CD4-positive, alpha-beta T cell treated with Interleukin-21 for 1 hour (primary cell): ENCODE measurements around the gene KCNS1.
"Not testable (repeated sequence)": the region's sequence is repeated elsewhere in the genome, so short reads cannot be mapped to it uniquely, and the experiment has no call there.

Experiments
- DNase-seq: peaks from one replicate; pipeline ENCODE4 v3.0.0-alpha.2; 2020

Gene KCNS1

GRCh38 chr20:45073221-45073620 lies 27.7 kb downstream of the KCNS1 start:
- DNase-seq, result no peak

GRCh38 chr20:45072066-45072465 lies 28.9 kb downstream of the KCNS1 start:
- DNase-seq, result no peak

GRCh38 chr20:45070932-45071632 lies 29.8 kb downstream of the KCNS1 start:
- DNase-seq, result no peak

- no peak for DNase-seq
Observed at GRCh38 chr20:45069261-45069660, 31.7 kb downstream of the KCNS1 start.

- no peak for DNase-seq
Observed at GRCh38 chr20:45067558-45067957, 33.4 kb downstream of the KCNS1 start.

- DNase-seq, result no peak
Observed at GRCh38 chr20:45067087-45067486, 33.8 kb downstream of the KCNS1 start.

GRCh38 chr20:45066372-45066771 lies 34.6 kb downstream of the KCNS1 start:
- DNase-seq, result no peak

GRCh38 chr20:45064812-45065211 lies 36.1 kb downstream of the KCNS1 start:
- DNase-seq, result no peak

GRCh38 chr20:45063107-45063506 lies 37.8 kb downstream of the KCNS1 start:
- DNase-seq, result not testable (repeated sequence)

- DNase-seq, result no peak
Observed at GRCh38 chr20:45061244-45061643, 39.7 kb downstream of the KCNS1 start.

- DNase-seq, result no peak
Observed at GRCh38 chr20:45060294-45060693, 40.6 kb downstream of the KCNS1 start.

GRCh38 chr20:45059022-45059728 lies 41.8 kb downstream of the KCNS1 start:
- DNase-seq, result no peak

GRCh38 chr20:45058168-45058850 lies 42.6 kb downstream of the KCNS1 start:
- DNase-seq, result no peak

- no peak for DNase-seq
Observed at GRCh38 chr20:45056473-45057173, 44.3 kb downstream of the KCNS1 start.

- no peak for DNase-seq
Observed at GRCh38 chr20:45055056-45055455, 45.9 kb downstream of the KCNS1 start.

- no peak for DNase-seq
Observed at GRCh38 chr20:45053430-45054351, 47.2 kb downstream of the KCNS1 start.

GRCh38 chr20:45052698-45053429 lies 48.1 kb downstream of the KCNS1 start:
- peak; percentile 43 for DNase-seq

GRCh38 chr20:45051204-45052060 lies 49.5 kb downstream of the KCNS1 start:
- no peak for DNase-seq

- DNase-seq, result no peak
Observed at GRCh38 chr20:45049904-45050471, 50.9 kb downstream of the KCNS1 start.

GRCh38 chr20:45049438-45049837 lies 51.5 kb downstream of the KCNS1 start:
- DNase-seq, result no peak
